DOHH2 (cell line): ENCODE measurements around the gene TAF10.

ENCODE experiments used
- CTCF ChIP-seq: fragments of 200-600 bp; sonication (generic); IDR thresholded peaks from one replicate; pipeline ENCODE4 v1.5.1; 2014; ENCODE audit warnings: antibody characterized with exemption, mild to moderate bottlenecking, low read depth, low read length; ENCODE audit not compliant: poor library complexity, severe bottlenecking
- EZH2phosphoT487 ChIP-seq: fragments of 200-600 bp; sonication (generic); IDR thresholded peaks from 2 replicates; pipeline ENCODE4 v1.6.1; 2017; ENCODE audit warnings: borderline replicate concordance, mild to moderate bottlenecking, antibody characterized with exemption, low read length, moderate library complexity, mixed read lengths

DNA sequence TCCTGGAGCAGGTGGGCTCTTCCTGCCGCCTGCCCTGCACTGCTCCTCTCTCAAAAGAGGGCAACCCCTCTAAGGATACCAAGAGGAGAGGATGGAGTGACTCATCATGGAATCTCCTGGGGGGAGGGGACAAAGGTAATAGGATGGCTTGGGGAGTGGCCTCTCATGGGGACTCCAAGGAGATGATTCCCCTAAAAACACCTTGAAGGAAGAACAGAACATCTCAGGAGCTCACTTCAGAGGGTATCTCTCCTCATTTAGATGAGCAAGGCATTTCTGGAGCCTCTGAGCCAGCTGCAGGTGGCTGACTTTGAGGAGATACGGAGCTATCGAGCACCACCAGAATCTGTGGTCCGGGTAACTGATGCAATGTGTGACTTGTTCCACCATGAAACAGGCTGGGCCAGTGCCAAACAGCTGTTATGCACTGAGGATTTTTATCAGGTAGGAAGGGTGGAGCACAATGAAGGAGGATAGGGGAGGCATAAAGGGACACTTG, 48.8 kb downstream of the TAF10 start:
- no peak for TF ChIP-seq CTCF
- no peak for TF ChIP-seq EZH2phosphoT487
